OCI-LY3 (cell line): Measurements from ENCODE around the gene SPIN4.

Experiments used
- EZH2phosphoT487 ChIP-seq: fragments of 200-600 bp; shearing (Covaris generic); IDR thresholded peaks from 2 replicates; pipeline ENCODE4 v1.6.1; 2018; ENCODE audit warnings: antibody characterized with exemption, mixed run types, low read depth
- TF ChIP-seq, protein P1 (sequence below): fragments of 200-600, 300-600 bp; sonication (generic); IDR thresholded peaks from 2 replicates; pipeline ENCODE4 v1.5.1; 2014; ENCODE audit warnings: antibody characterized with exemption, low read length, low read depth

DNA sequence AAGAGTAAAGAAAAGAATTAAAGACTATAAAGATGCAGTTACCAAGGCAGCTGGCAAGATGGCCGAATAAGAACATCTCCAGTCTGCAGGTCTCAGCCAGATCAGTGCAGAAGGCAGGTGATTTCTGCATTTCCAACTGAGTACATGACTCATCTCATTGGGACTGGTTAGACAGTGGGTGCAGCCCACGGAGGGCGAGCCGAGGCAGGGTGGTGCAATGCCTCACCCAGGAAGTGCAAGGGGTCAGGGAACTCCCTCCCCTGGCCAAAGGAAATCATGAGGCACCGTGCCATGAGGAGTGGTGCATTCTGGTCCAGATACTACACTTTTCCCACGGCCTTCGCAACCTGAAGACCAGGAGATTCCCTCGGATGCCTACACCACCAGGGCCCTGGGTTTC, 20.5 kb downstream of the SPIN4 start:
- TF ChIP-seq, protein P1, sequence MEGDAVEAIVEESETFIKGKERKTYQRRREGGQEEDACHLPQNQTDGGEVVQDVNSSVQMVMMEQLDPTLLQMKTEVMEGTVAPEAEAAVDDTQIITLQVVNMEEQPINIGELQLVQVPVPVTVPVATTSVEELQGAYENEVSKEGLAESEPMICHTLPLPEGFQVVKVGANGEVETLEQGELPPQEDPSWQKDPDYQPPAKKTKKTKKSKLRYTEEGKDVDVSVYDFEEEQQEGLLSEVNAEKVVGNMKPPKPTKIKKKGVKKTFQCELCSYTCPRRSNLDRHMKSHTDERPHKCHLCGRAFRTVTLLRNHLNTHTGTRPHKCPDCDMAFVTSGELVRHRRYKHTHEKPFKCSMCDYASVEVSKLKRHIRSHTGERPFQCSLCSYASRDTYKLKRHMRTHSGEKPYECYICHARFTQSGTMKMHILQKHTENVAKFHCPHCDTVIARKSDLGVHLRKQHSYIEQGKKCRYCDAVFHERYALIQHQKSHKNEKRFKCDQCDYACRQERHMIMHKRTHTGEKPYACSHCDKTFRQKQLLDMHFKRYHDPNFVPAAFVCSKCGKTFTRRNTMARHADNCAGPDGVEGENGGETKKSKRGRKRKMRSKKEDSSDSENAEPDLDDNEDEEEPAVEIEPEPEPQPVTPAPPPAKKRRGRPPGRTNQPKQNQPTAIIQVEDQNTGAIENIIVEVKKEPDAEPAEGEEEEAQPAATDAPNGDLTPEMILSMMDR: no peak
- no peak for TF ChIP-seq EZH2phosphoT487
